GM19397 (cell line): Measurements from ENCODE around the gene JPT2.

Experiments used
- ATAC-seq: cut with Tn5 transposase; IDR thresholded peaks from one replicate; pipeline ENCODE4 v1.9.1; 2021; ENCODE audit warnings: mild to moderate bottlenecking, moderate library complexity; ENCODE audit not compliant: unreplicated experiment

Gene JPT2

GRCh38 chr16:1651094-1651973, 26.7 kb upstream of the JPT2 start:
- no peak for ATAC-seq

GRCh38 chr16:1651974-1652312, 26.1 kb upstream of the JPT2 start:
- no peak for ATAC-seq

GRCh38 chr16:1653023-1653422, 25.1 kb upstream of the JPT2 start:
- no peak for ATAC-seq

GRCh38 chr16:1654505-1655268, 23.4 kb upstream of the JPT2 start:
- no peak for ATAC-seq

GRCh38 chr16:1655269-1655807, 22.7 kb upstream of the JPT2 start:
- no peak for ATAC-seq

GRCh38 chr16:1655909-1656807, 21.9 kb upstream of the JPT2 start:
- no peak for ATAC-seq

GRCh38 chr16:1656808-1657617, 21.1 kb upstream of the JPT2 start:
- no peak for ATAC-seq

- ATAC-seq, result no peak
Measured at GRCh38 chr16:1657841-1658240, 20.2 kb upstream of the JPT2 start.

GRCh38 chr16:1659031-1659430, 19.0 kb upstream of the JPT2 start:
- ATAC-seq, result no peak

- ATAC-seq, result no peak
Measured at GRCh38 chr16:1661826-1662225, 16.3 kb upstream of the JPT2 start.

GRCh38 chr16:1662543-1662942, 15.5 kb upstream of the JPT2 start:
- ATAC-seq, result no peak

GRCh38 chr16:1665829-1666228, 12.2 kb upstream of the JPT2 start:
- ATAC-seq, result no peak

GRCh38 chr16:1666316-1666715, 11.8 kb upstream of the JPT2 start:
- ATAC-seq, result no peak

- ATAC-seq, result no peak
Measured at GRCh38 chr16:1667271-1667670, 10.8 kb upstream of the JPT2 start.

GRCh38 chr16:1667916-1668315, 10.2 kb upstream of the JPT2 start:
- no peak for ATAC-seq

- no peak for ATAC-seq
Measured at GRCh38 chr16:1668612-1669319, 9.3 kb upstream of the JPT2 start.

GRCh38 chr16:1669698-1670097, 8.4 kb upstream of the JPT2 start:
- no peak for ATAC-seq

GRCh38 chr16:1670371-1670770, 7.7 kb upstream of the JPT2 start:
- ATAC-seq, result no peak

- ATAC-seq, result no peak
Measured at GRCh38 chr16:1670866-1671265, 7.2 kb upstream of the JPT2 start.
